ENCODE results near the gene IQGAP2.

The IQGAP2 gene

DNA sequence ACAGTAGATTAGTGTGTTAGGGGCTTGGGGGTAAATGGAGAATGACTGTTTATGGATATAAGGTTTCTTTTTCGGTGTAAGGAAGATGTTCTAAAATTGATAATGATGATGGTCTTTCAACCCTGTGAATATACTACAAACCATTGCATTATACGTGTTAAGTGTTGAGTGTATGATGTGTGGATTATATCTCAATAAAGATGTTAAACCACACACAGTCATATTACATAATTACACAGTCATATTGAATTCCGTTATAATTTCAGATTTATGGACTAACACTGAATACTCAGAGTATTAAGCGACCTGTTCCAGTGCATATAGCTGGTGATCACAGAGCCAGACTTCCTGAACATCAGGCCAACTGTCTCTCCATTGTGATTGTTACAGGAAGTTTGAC, 152.0 kb downstream of the IQGAP2 start:
- DNase-seq (ENCODE audit: low read depth) = no peak
- H3K4me3 ChIP-seq (ENCODE audit: low read length) = no peak overlapping the region
- TF ChIP-seq, protein P1, sequence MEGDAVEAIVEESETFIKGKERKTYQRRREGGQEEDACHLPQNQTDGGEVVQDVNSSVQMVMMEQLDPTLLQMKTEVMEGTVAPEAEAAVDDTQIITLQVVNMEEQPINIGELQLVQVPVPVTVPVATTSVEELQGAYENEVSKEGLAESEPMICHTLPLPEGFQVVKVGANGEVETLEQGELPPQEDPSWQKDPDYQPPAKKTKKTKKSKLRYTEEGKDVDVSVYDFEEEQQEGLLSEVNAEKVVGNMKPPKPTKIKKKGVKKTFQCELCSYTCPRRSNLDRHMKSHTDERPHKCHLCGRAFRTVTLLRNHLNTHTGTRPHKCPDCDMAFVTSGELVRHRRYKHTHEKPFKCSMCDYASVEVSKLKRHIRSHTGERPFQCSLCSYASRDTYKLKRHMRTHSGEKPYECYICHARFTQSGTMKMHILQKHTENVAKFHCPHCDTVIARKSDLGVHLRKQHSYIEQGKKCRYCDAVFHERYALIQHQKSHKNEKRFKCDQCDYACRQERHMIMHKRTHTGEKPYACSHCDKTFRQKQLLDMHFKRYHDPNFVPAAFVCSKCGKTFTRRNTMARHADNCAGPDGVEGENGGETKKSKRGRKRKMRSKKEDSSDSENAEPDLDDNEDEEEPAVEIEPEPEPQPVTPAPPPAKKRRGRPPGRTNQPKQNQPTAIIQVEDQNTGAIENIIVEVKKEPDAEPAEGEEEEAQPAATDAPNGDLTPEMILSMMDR (conservative IDR thresholded peaks at IDR 0.05; ENCODE audit: low read length) = no peak

DNA sequence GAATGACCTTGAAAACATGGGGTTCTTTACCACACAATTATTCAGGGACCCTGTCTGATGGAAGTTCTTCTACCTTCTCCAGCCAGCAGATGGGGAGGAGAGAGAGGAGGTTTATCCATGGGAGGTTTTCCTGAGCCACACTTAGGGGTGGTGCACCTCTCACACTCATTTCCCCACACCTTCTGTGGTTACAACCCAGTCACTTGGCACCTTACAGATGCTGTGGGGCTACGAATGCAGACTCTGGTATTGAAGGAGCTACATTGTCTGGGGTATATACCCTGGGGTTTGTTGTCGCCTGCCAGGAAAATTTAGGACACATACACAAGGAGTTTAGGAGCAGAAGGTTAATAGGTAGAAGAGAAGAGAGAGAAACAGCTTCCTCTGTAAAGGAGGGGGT, 152.6 kb downstream of the IQGAP2 start:
- H3K4me3 ChIP-seq (ENCODE audit: low read length) = no peak overlapping the region
- no peak for DNase-seq (ENCODE audit: low read depth)
- TF ChIP-seq, protein P1 (conservative IDR thresholded peaks at IDR 0.05; ENCODE audit: low read length) = no peak

DNA sequence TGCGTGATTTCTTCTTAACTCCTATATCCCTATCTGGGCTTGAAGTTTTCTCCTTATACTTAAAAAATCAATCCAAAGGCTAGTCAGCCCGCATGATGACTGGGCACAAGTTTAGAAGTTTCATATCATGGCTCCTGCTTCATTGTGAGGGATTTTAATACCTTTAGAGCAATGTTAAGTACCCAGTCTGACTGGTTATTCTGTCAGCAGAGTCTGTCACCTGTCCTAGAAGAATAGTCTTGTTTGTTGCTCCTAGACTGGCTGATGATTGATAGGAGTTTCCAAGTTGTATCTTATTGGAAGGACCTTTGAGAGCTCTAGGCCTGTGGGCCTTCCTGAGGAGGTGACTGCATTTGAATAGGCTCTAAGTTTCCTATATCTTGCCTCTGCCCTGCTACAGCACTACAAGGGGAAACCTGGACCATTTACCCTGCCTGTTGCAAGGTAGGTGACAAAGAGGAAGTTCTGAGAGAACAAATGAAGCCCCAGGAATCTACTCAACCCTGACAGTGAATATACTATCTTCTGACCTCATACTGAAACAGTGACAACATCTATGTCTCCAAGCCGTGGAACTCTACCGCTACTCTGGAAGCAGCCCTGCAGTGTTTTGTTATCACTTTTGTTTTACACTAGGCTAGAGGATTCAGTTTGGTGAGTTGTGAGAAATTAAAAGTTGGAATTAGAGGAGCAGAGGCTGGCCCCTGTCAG, 153.6 kb downstream of the IQGAP2 start:
- TF ChIP-seq, protein P1 (conservative IDR thresholded peaks at IDR 0.05; ENCODE audit: low read length) = no peak
- no peak for DNase-seq (ENCODE audit: low read depth)
- H3K4me3 ChIP-seq (ENCODE audit: low read length) = no peak overlapping the region

DNA sequence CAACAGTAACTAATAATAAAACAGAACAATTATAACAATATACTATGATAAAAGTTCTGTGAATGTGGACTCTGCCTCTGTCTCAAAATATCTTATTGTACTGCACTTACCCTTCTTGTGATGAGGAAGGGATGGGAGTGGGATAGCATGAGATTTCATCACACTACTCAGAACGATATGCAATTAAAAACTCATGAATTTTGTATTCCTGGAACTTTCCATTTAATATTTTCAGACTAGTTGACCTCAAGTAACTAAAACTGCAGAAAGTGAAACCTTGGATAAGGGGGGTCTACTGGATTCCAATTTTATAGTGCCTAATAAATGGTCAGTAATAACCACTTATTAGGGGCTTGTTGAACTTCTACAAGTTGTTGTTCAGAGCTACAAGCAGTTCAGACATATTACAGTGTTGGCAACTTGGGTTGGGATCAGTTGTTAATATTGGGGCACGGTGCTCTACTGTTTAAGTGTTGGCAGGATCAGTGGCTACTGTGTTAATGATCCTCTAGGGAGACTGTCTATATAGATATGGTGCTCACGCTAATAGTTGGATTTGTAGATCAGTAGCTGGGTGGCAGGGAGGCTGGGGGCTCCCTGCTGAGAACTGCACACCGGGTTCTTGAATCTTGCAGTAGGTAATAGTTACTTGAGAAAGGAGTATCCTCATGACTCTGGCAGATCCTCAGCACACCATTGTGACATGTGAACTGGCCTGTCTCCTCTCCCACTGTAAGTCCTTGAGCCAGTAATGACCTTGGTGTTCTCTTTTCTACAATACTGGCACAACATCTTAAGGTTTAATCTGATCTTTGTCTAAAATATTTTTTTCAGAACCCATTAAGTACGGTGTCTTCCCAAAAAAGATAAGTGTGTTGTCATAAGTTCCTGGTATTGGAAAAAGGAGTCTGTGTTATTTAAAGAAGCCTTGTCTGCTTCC, 158.1 kb downstream of the IQGAP2 start:
- H3K4me3 ChIP-seq (ENCODE audit: low read length) = no peak overlapping the region
- no peak for DNase-seq (ENCODE audit: low read depth)
- TF ChIP-seq, protein P1 (conservative IDR thresholded peaks at IDR 0.05; ENCODE audit: low read length) = no peak

DNA sequence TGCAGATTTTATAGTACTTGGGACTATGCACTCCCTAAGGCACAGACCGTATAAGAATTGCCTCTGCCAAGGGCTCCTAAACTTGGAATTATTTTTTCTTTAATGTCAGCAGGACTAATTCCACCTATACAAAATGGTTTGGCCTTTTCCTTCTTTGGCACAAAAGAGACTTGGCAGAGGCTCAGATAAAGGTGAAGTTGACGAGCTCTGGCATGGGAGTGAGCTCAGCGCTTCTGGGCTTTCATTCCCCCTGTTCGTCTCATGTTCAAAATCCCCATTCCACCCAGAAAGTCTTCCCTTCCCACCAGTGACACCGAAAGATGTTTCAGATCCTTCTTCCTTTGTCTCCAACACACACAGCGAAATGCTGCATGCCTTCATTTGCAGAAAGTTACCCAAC, 158.9 kb downstream of the IQGAP2 start:
- H3K4me3 ChIP-seq (ENCODE audit: low read length) = no peak overlapping the region
- TF ChIP-seq, protein P1 (conservative IDR thresholded peaks at IDR 0.05; ENCODE audit: low read length) = no peak
- DNase-seq (ENCODE audit: low read depth) = no peak

DNA sequence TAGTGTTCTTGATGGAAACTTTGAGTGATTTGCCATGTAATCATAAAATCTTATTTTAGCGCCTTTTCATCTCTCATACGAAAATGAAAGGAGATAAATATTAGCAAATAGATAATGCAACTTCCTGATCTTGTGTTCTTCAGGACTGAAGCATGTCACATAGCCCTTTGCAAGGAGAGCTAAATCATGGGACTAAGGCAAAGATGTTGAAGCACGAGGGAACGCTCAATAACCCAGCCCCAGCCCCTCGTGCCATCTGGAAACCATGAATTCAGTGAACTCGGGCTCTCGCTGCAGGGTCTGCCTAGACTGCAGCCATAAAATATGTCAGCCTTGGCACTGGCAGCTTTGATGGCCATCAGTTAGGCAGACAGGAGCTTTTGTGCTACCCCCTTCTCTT, 161.9 kb downstream of the IQGAP2 start:
- TF ChIP-seq, protein P1 (conservative IDR thresholded peaks at IDR 0.05; ENCODE audit: low read length) = no peak
- DNase-seq (ENCODE audit: low read depth) = no peak
- H3K4me3 ChIP-seq (ENCODE audit: low read length) = no peak overlapping the region

Measured in AG10803 (cell line).